IMR-90 (cell line): Measurements from ENCODE around the gene EXOC6B. TPM values are rescaled to one million over a fixed set of nuclear protein-coding genes. Genes with fewer than 3 reads are reported as not detected.

Experiments
- ATAC-seq: fragments of 200-7000 bp; cut with Tn5 transposase; 2 replicates; pipeline ENCODE4 v1.9.1; 2020; ENCODE audit warnings: low read depth, mild to moderate bottlenecking, moderate library complexity
- BruUV-seq: library from RNA; stranded (reverse); fragments of 400-500 nt; replicated peaks from 2 replicates; lab custom pipeline; 2021; lab: Mats Ljungman, UMichigan
- CTCF ChIA-PET: fragments of 300-600 bp; formaldehyde crosslinking; extraction: SDS; loops from one replicate; lab custom pipeline; 2021; ENCODE audit warnings: antibody characterized with exemption; lab: Yijun Ruan, JAX
- POLR2A ChIA-PET: fragments of 300-600 bp; sonication (Branson Sonifier 250); formaldehyde crosslinking; loops from one replicate; lab custom pipeline; 2022; ENCODE audit warnings: antibody characterized with exemption; ENCODE audit not compliant: unreplicated experiment; lab: Charles Lee
- DNase-seq: peaks from one replicate; pipeline ENCODE4 v3.0.0; 2013
- H2AFZ ChIP-seq: replicated peaks from 2 replicates; pipeline ENCODE3; 2013; ENCODE audit warnings: low read length, mild to moderate bottlenecking; ENCODE audit not compliant: poor library complexity
- H2AK5ac ChIP-seq: 2 replicates; pipeline ENCODE4 v1.6.1; 2013; ENCODE audit warnings: low read depth, low read length, inconsistent platforms
- H2AK9ac ChIP-seq: replicated peaks from 2 replicates; pipeline ENCODE3; 2013; ENCODE audit warnings: mild to moderate bottlenecking, low read depth, low read length, moderate library complexity; ENCODE audit not compliant: poor library complexity
- H2BK120ac ChIP-seq: 2 replicates; pipeline ENCODE4 v1.6.1; 2013; ENCODE audit warnings: low read depth, low read length, inconsistent platforms
- H2BK15ac ChIP-seq: 3 replicates; pipeline ENCODE4 v1.6.1; 2013; ENCODE audit warnings: low read depth, low read length, inconsistent platforms
- H2BK20ac ChIP-seq: 2 replicates; pipeline ENCODE4 v1.6.1; 2013; ENCODE audit warnings: low read depth, mild to moderate bottlenecking, inconsistent platforms, low read length, moderate library complexity
- H2BK5ac ChIP-seq: 2 replicates; pipeline ENCODE4 v1.6.1; 2013; ENCODE audit warnings: mild to moderate bottlenecking, low read depth, low read length, inconsistent platforms; ENCODE audit not compliant: poor library complexity, severe bottlenecking
- H3K14ac ChIP-seq: replicated peaks from 2 replicates; pipeline ENCODE4 v1.6.1; 2013; ENCODE audit warnings: low read depth, low read length, inconsistent platforms
- H3K18ac ChIP-seq: 2 replicates; pipeline ENCODE4 v1.6.1; 2013; ENCODE audit warnings: low read depth, low read length, control low read depth
- H3K23ac ChIP-seq: 2 replicates; pipeline ENCODE4 v1.6.1; 2013; ENCODE audit warnings: low read depth, low read length, inconsistent platforms
- H3K27ac ChIP-seq: 2 replicates; pipeline ENCODE4 v1.5.1; 2013; ENCODE audit warnings: mild to moderate bottlenecking, control low read depth, low read length; ENCODE audit not compliant: insufficient read depth
- H3K27me3 ChIP-seq: 2 replicates; pipeline ENCODE4 v1.6.1; 2013; ENCODE audit warnings: low read length; ENCODE audit not compliant: control insufficient read depth, insufficient read depth
- H3K36me3 ChIP-seq: 2 replicates; pipeline ENCODE4 v1.6.1; 2013; ENCODE audit warnings: low read length, mixed read lengths; ENCODE audit not compliant: control insufficient read depth, insufficient read depth
- H3K4ac ChIP-seq: 2 replicates; pipeline ENCODE4 v1.6.1; 2013; ENCODE audit warnings: low read depth, low read length, inconsistent platforms
- H3K4me1 ChIP-seq: 2 replicates; pipeline ENCODE4 v1.6.1; 2013; ENCODE audit warnings: low read length, mixed read lengths; ENCODE audit not compliant: control insufficient read depth, insufficient read depth
- H3K4me2 ChIP-seq: 2 replicates; pipeline ENCODE4 v1.6.1; 2013; ENCODE audit warnings: low read depth, mild to moderate bottlenecking, control low read depth, low read length, moderate library complexity
- H3K4me3 ChIP-seq: 2 replicates; pipeline ENCODE4 v1.5.1; 2013; ENCODE audit warnings: low read depth, mild to moderate bottlenecking, control low read depth, low read length, moderate library complexity; ENCODE audit not compliant: insufficient read depth
- H3K56ac ChIP-seq: 2 replicates; pipeline ENCODE4 v1.6.1; 2013; ENCODE audit warnings: low read length, inconsistent platforms; ENCODE audit not compliant: insufficient read depth; ENCODE audit errors: extremely low read depth
- H3K79me1 ChIP-seq, 2 experiments: 2 replicates each; pipeline ENCODE4 v1.6.1; 2013; ENCODE audit warnings: low read length in 2 of 2, inconsistent platforms in 1 of 2, low read depth in 1 of 2
- H3K9ac ChIP-seq: 2 replicates; pipeline ENCODE4 v1.6.1; 2013; ENCODE audit warnings: low read depth, low read length, control low read depth
- H3K9me1 ChIP-seq: 2 replicates; pipeline ENCODE4 v1.6.1; 2013; ENCODE audit warnings: low read length, inconsistent platforms; ENCODE audit not compliant: insufficient read depth
- H3K9me3 ChIP-seq: 2 replicates; pipeline ENCODE4 v1.6.1; 2013; ENCODE audit warnings: low read length; ENCODE audit not compliant: control insufficient read depth, insufficient read depth
- H4K20me1 ChIP-seq: 2 replicates; pipeline ENCODE4 v1.6.1; 2013; ENCODE audit warnings: low read length, inconsistent platforms; ENCODE audit not compliant: insufficient read depth
- H4K5ac ChIP-seq: 2 replicates; pipeline ENCODE4 v1.6.1; 2013; ENCODE audit warnings: mild to moderate bottlenecking, low read depth, low read length, control low read depth
- H4K8ac ChIP-seq, 2 experiments: 2 replicates each; pipeline ENCODE4 v1.6.1; 2013; ENCODE audit warnings: low read depth in 2 of 2, low read length in 2 of 2, control low read depth in 1 of 2, inconsistent platforms in 1 of 2
- H4K91ac ChIP-seq: 2 replicates; pipeline ENCODE4 v1.6.1; 2013; ENCODE audit warnings: low read depth, low read length, inconsistent platforms; ENCODE audit not compliant: insufficient read depth
- BHLHE40 ChIP-seq: fragments of 150-350 bp; IDR thresholded peaks from 2 replicates; pipeline ENCODE4 v1.6.1; 2016; ENCODE audit warnings: mild to moderate bottlenecking, low read depth, low read length
- CEBPB ChIP-seq: IDR thresholded peaks from 2 replicates; pipeline ENCODE4 v1.6.1; 2012; ENCODE audit warnings: low read depth, low read length, improper control_type of control experiment
- CHD1 ChIP-seq: IDR thresholded peaks from 2 replicates; pipeline ENCODE4 v1.6.1; 2012; ENCODE audit warnings: low read depth, low read length, improper control_type of control experiment
- CTCF ChIP-seq: conservative IDR thresholded peaks from 2 replicates; pipeline ENCODE4 v1.5.1; 2012; ENCODE audit warnings: mild to moderate bottlenecking, low read depth, low read length, improper control_type of control experiment
- FOS ChIP-seq: fragments of 150-350 bp; IDR thresholded peaks from 2 replicates; pipeline ENCODE4 v1.6.1; 2016; ENCODE audit warnings: low read depth, low read length
- MAFK ChIP-seq: IDR thresholded peaks from 2 replicates; pipeline ENCODE4 v1.6.1; 2012; ENCODE audit warnings: low read depth, low read length, improper control_type of control experiment
- NFE2L2 ChIP-seq: fragments of 150-350 bp; IDR thresholded peaks from 2 replicates; pipeline ENCODE4 v1.6.1; 2016; ENCODE audit warnings: low read depth, mild to moderate bottlenecking, low read length
- POLR2A ChIP-seq: IDR thresholded peaks from 2 replicates; pipeline ENCODE4 v1.6.1; 2012; ENCODE audit warnings: mild to moderate bottlenecking, low read depth, low read length
- WGBS, 2 experiments: methylation state at CpG; one replicate each; pipeline versions ENCODE4 v1.1.5 to v1.1.7; 2013; ENCODE audit warnings: missing lambda C conversion rate in 2 of 2; ENCODE audit not compliant: insufficient read length in 1 of 2; ENCODE audit errors: extremely low coverage in 2 of 2; 5-methylcytosine and 5-hydroxymethylcytosine counted together
- dilution Hi-C: fragments of 300-500 bp; cut with HindIII; formaldehyde crosslinking; loops from one replicate; pipeline ENCODE4 v1.14.3; 2018; ENCODE audit warnings: low sequenced_read_pairs; ENCODE audit not compliant: unreplicated experiment
- in situ Hi-C: fragments of 300-500 bp; cut with MboI; formaldehyde crosslinking; loops from 3 replicates; pipeline ENCODE4 v1.14.3; 2019; ENCODE audit warnings: low sequenced_read_pairs, inconsistent platforms, mixed read lengths
- intact Hi-C: fragments of 100-400 bp; cut with micrococcal nuclease; formaldehyde crosslinking; loops from 2 replicates; pipeline ENCODE4 v1.10.0; 2022
- polyA plus RNA-seq, 3 experiments: library from polyadenylated mRNA; depleted of rRNA; stranded (reverse); fragments of >200 nt; gene quantifications; 2 replicates each; pipeline ENCODE4 v1.2.3, GENCODE V29; 2012; ENCODE audit warnings: low replicate concordance in 1 of 3
- total RNA-seq: library from RNA; depleted of rRNA; stranded (reverse); fragments of >200 nt; gene quantifications from 2 replicates; pipeline ENCODE4 v1.2.3, GENCODE V29; 2012

The EXOC6B gene
- total and polyA plus RNA-seq, 2 of the 4 experiments (the other 2 are of a cell fraction), result 10.2 to 29.4 TPM

GRCh38 chr2:72127401-72128058, 698.3 kb downstream of the EXOC6B start:
- Histone ChIP-seq H3K27ac (no peak overlapping the region), H3K36me3 (no peaks in the 10 kb centered on the region), H4K5ac (no peak overlapping the region), H3K27me3 (peaks cover 28% of the 10 kb centered on the region), H2AFZ (no peak overlapping the region), H3K14ac (no peak overlapping the region), H3K9ac (no peak overlapping the region), H3K9me1 (no peaks in the 10 kb centered on the region), H3K4me1 (0 out of 2 replicates have a peak, but pooled peaks cover 1% of the 10 kb centered on the region), H3K4ac (no peak overlapping the region), H3K79me1 (no peaks in the 10 kb centered on the region), H3K56ac (no peak overlapping the region), H4K8ac (no peak overlapping the region), H2BK20ac (no peak overlapping the region), H2BK120ac (no peak overlapping the region), H2AK9ac (no peak overlapping the region), H4K20me1 (no peaks in the 10 kb centered on the region), H2AK5ac (no peak overlapping the region), H3K9me3 (no peaks in the 10 kb centered on the region), H2BK15ac (no peak overlapping the region), H3K4me2 (no peak overlapping the region), H3K4me3 (no peak overlapping the region), H3K18ac (no peak overlapping the region), H2BK5ac (no peak overlapping the region), H3K23ac (no peak overlapping the region), H4K91ac (no peak overlapping the region)
- in situ Hi-C loops (no loop called here), intact Hi-C loops (no loop called here), dilution Hi-C loops (no loop called here)
- no peak for DNase-seq
- no peak for TF ChIP-seq FOS
- TF ChIP-seq MAFK, result no peak
- TF ChIP-seq CHD1, result no peak
- no peak for TF ChIP-seq CTCF
- TF ChIP-seq BHLHE40, result no peak
- TF ChIP-seq NFE2L2, result no peak
- no peak for TF ChIP-seq POLR2A
- TF ChIP-seq CEBPB, result no peak
- 70% methylated on average over 8 of the region's 21 CpGs; no CpG with 5 or more reads in 1 of the 2 experiments for whole genome bisulfite sequencing, 2 experiments
- POLR2A ChIA-PET, result no interaction called here
- no peak for ATAC-seq
- CTCF ChIA-PET, result no interaction called here
- no TSS peak for BruUV-seq
